ENCODE results near the gene CAPNS1.
"Not testable (repeated sequence)": the region's sequence is repeated elsewhere in the genome, so short reads cannot be mapped to it uniquely, and the experiment has no call there.

The CAPNS1 gene

DNA sequence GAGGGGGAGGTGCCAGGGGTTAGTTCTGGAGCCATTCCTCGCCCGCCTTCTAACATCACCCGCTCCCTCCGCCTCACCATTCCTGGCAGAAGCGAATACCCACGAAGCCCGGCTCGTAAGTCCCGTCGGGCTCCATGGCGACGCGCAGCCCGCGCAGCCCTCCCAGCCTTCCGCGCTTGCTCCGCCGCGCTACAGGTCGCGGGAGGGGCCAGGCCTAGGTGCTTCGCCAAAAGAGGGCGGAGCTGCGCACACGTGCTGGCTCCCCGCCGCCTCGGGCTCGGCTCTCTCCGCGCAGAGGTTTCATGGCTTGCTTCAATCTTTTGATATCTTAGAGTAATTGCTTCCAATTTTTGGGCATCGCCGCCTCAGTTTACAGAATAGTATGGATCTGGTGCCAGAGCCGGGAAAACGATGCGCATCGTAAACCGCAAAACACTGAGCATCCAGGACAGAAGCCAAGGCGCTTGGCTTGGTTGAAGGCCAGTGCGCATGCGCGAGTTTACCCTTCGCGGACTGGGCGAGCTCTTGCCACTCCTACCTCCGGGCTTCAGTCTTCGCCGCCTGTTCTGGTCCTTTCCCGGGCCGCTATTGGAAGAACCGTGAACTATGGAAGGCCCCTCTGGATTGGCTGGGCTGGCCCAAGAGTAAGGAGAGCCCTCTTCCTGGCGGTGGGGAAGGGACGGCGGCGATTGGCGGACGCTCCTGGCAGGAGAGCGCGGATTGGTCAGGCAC lies 25.0 kb upstream of the CAPNS1 start, which contains the start of gene POLR2I:
Gene POLR2I, minus strand, starts transcription at position 155 of the 732 bp plus-strand sequence. Its CDS starts 19 bp downstream, at position 136.
- peak; percentile 92 for DNase-seq (ENCODE audit: low read depth, low spot score)

DNA sequence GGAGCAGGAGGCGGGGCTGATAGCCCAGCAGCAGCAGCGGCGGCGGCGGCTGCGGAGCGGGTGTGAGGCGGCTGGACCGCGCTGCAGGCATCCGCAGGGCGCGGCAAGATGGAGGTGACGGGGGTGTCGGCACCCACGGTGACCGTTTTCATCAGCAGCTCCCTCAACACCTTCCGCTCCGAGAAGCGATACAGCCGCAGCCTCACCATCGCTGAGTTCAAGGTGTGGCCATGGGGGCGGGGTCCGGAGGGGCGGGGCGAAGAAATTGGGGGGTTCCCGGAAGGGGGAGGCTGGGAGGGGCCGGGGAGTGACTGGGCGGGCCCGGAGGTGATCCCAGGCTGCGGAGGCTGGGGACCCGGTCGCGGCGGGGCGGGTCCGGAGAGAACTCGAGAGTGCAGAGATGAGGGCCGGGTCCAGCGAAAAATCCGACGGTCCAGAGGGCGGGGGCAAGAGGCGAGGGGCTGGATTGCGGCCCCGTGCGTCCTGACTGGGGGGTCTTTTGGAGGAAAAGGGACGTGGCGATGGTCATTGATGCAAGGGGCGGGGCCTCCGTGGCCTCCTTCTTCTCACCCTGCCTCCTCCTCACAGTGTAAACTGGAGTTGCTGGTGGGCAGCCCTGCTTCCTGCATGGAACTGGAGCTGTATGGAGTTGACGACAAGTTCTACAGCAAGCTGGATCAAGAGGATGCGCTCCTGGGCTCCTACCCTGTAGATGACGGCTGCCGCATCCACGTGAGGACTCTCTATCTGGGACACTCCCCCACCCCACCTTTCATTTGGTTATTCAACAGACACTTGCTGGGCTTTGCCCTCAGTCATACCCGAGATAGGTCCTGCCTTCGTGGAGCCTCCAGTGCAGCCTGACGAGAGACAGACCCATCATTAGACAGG lies 24.2 kb upstream of the CAPNS1 start, which contains the start of gene TBCB:
Gene TBCB, plus strand, starts transcription at position 16 of the 891 bp plus-strand sequence. Its CDS starts 93 bp downstream, at position 109.
- DNase-seq (ENCODE audit: low read depth, low spot score): peak; percentile 87

- DNase-seq (ENCODE audit: low read depth, low spot score): no peak
These were observed 23.6 kb upstream of the CAPNS1 start for GRCh38 chr19:36116344-36116637.

- no peak for DNase-seq (ENCODE audit: low read depth, low spot score)
These were observed 19.5 kb upstream of the CAPNS1 start for GRCh38 chr19:36120092-36120983.

DNA sequence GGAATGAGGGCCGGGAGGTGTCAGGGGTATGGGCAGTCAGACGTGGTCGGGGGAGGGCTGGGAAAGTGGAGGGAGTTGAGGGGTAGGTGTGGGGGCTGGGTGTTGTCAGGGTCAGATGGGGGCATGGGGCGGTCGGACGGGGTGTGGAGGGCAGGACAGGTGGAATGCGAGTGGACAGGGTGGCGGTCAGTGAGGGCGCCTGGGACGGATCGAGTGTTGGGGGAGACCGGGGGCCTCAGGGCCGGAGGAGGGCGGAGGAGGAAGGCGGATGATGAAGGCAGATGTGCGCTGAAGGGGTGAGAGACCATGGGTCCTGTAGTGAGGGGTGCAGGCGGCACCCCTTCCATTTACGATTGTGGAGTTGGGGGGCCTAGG lies 18.9 kb upstream of the CAPNS1 start:
- no peak for DNase-seq (ENCODE audit: low read depth, low spot score)

DNA sequence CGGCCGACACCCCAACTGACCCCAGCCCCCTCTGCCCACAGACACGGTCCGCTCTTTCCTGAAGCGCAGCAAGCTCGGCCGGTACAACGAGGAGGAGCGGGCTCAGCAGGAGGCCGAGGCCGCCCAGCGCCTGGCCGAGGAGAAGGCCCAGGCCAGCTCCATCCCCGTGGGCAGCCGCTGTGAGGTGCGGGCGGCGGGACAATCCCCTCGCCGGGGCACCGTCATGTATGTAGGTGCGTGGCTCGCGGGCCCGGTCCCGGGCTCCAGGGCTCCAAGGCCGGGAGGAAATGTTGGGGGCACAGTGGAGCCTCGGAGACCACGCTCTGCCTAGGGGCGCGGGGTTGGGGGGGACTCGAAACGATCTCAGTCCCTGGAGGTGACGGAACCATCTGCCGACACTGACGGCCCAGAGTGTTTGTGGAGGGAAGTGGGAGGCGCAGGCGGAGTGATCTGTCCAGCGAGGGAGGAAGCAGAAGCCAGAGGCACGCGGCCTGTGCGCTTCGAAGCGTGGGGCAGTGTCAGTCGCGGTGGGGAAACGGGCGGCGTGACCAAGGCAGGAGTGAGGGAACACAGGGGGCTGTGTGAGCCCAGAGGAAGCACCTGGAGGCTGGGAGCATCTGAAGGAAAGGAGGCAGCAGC lies 18.3 kb upstream of the CAPNS1 start:
- DNase-seq (ENCODE audit: low read depth, low spot score): no peak

DNA sequence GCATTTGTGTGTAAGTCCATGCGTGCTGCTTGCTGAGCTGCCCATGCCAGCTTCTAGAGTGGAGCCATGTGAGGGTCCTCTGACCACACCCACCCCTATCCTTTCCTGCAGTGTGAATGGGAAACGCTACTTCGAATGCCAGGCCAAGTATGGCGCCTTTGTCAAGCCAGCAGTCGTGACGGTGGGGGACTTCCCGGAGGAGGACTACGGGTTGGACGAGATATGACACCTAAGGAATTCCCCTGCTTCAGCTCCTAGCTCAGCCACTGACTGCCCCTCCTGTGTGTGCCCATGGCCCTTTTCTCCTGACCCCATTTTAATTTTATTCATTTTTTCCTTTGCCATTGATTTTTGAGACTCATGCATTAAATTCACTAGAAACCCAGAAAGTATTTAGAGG lies 14.3 kb upstream of the CAPNS1 start:
- DNase-seq (ENCODE audit: low read depth, low spot score): no peak

- DNase-seq (ENCODE audit: low read depth, low spot score): no peak
These were observed 11.5 kb upstream of the CAPNS1 start for GRCh38 chr19:36128392-36128736.

- not testable (repeated sequence) for DNase-seq (ENCODE audit: low read depth, low spot score)
These were observed 8.6 kb upstream of the CAPNS1 start for GRCh38 chr19:36131221-36131620.

DNA sequence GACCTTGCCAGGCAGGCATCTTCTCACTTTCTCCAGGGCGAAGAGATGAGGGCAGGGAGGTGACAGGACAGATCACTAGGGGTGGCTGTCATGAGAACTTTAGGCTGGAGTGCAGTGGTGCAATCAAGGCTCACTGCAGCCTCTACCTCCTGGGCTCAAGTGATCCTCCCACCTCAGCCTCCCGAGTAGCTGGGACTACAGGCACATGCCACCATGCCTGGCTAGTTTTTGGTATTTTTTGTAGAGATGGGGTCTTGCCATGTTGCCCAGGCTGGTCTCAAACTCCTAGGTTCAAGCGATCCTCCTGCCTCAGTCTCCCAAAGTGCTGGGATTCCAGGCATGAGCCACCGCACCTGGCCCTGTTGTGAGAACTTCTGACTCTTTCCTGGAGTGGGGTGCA lies 5.0 kb upstream of the CAPNS1 start:
- DNase-seq (ENCODE audit: low read depth, low spot score): not testable (repeated sequence)

DNA sequence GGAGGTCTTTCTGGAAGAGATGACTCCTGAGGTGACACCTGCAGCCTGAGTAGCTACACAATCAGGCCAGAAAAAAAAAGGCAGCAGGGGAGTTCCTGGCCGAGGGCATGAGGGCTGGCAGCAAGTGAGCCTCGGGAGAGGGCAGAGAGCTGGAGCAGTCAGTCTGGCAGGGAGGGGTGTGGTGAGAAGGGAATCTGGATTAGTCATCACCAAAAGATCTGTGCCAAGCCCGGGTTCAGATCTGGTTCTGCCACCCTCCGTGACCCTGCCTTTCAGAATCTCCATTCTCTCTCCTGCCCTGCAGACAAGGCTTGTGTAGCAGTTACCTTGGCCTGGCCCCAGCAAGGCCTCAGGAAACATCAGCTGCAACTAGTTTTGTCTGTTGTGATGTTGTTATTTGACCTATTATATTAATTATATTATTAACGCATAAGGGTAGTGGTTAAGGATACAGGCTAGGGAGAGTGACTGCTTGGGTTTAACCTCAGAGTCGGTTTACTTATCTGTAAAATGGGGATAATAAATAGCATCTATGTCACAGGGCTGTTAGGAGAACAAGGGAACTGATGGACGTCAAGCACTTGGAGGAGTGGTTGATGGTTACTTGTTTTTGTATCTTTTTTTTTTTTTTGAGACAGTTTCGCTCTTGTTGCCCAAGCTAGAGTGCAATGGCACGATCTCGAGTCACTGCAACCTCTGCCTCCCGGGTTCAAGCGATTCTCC lies 2.7 kb upstream of the CAPNS1 start:
- DNase-seq (ENCODE audit: low read depth, low spot score): no peak

DNA sequence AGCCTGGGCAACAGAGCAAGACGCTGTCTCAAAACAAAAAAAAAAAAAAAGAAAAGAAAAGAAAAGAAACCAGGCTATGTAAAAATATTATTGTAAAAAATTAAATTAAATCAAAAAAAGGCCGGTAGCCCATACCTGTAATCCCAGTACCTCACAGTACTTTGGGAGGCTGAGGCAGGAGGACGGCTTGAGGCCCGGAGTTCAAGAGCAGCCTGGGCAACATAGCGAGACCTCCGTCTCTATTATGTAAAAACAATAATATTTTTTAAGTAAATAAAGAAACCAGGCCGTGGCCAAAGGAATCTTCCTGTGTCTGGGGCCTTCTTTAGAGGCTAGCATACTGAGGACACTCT lies 770 bp upstream of the CAPNS1 start:
- DNase-seq (ENCODE audit: low read depth, low spot score): no peak

DNA sequence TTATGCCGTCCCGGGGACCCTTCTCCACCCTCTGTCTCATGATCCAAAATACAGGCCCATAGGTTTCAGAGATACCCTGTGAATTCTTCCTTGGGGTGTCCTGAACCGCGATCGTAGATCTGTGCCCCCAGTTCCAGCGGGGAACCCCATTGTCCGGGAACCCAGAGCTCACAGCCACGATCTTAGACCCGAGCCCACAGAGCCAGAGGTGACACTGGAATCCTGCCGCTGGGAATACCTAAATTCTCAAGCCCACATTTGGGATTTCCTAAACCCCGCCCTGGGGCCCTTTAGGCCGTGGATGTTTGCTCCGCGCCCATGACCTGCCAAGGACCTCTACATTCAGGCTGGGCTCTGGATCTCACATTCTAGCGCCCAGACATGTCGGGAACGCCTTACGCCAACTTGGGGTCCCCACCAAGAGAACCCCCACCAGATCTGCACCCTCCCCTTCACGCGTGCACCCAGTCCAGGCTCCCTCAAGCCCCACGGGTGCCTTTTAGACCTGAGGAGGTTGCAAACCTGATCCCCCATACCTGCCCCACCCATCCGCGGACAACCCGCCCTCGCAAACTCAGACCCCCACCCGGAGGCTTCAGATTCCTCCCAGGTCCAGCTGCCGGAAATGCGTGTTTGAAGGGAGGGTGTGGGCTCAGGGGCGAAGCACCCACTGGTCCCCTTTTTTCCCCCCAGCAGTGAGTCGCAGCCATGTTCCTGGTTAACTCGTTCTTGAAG lies 605 bp downstream of the CAPNS1 start:
- no peak for DNase-seq (ENCODE audit: low read depth, low spot score)

- peak; percentile 68 for DNase-seq (ENCODE audit: low read depth, low spot score)
These were observed 1.4 kb downstream of the CAPNS1 start for GRCh38 chr19:36141039-36141927.

DNA sequence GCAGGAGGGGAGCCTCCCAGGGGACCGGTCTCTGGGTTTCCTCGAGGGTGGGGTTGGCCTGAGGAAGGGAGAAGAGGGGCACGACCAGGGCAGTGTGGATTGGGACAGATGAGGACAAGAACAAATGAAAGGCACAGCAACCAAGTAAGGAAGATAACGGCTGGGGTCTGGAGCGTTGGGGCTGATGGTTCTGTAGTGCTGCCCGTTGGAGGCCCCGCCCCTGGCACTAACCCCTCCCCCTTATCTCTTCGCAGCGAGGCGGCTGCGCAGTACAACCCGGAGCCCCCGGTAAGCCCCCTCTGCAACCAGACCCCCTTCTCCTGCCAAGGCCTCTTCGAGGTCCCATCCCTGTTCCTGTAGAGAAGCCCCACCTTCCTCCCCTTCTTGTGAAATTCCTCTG lies 2.2 kb downstream of the CAPNS1 start:
- DNase-seq (ENCODE audit: low read depth, low spot score): no peak

GRCh38 chr19:36142496-36142895 lies 2.6 kb downstream of the CAPNS1 start:
- DNase-seq (ENCODE audit: low read depth, low spot score): no peak

GRCh38 chr19:36144624-36145023 lies 4.8 kb downstream of the CAPNS1 start:
- DNase-seq (ENCODE audit: low read depth, low spot score): no peak

DNA sequence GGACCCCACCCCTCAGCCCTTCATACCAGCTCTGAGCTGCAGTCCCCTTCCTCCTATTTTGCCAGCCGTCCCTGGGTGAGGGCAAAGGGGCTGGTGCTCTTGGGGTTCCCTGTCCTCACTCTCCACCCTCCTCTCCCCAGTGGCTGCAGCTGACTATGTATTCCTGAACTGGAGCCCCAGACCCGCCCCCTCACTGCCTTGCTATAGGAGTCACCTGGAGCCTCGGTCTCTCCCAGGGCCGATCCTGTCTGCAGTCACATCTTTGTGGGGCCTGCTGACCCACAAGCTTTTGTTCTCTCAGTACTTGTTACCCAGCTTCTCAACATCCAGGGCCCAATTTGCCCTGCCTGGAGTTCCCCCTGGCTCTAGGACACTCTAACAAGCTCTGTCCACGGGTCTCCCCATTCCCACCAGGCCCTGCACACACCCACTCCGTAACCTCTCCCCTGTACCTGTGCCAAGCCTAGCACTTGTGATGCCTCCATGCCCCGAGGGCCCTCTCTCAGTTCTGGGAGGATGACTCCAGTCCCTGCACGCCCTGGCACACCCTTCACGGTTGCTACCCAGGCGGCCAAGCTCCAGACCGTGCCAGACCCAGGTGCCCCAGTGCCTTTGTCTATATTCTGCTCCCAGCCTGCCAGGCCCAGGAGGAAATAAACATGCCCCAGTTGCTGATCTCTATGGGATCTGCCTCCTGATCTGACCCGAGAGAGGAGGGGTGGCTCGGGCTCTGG lies 10.0 kb downstream of the CAPNS1 start:
- DNase-seq (ENCODE audit: low read depth, low spot score): no peak

DNA sequence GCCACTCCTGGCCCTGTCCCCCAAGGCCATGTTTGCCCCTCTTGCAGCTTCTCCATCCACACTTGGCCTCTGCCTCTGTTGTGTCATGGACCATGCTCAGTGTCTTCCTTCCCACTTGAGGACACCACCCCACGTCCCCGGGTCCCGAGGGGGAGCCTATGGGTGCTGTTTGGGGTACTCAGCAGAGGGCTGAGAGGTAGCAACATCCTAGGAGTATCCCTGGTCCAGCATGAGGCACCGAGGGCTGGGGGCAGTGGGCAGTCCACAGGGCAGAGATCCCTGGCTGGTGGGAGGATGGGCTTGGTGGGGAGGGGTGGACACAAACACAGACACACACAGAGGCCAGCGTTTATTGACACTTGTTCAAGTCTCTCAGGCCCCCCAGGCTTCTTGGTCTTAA lies 10.7 kb downstream of the CAPNS1 start:
- DNase-seq (ENCODE audit: low read depth, low spot score): no peak
